Anterior cingulate cortex (tissue), 58 donors: Measurements from ENCODE around the gene FRMPD3.

Experiments
- DNase-seq, 58 donors: peaks; one replicate each; lab custom pipeline; 2025; lab: John Stamatoyannopoulos, UW

Gene FRMPD3

GRCh38 chrX:107477406-107477805 lies 28.0 kb downstream of the FRMPD3 start:
- no peak for DNase-seq

GRCh38 chrX:107480272-107480671 lies 30.8 kb downstream of the FRMPD3 start:
- DNase-seq, result no peak

GRCh38 chrX:107482046-107482445 lies 32.6 kb downstream of the FRMPD3 start:
- DNase-seq, result peak in 1 of 58 donors; percentile 0

GRCh38 chrX:107484002-107484726 lies 34.7 kb downstream of the FRMPD3 start:
- DNase-seq, result no peak

GRCh38 chrX:107485013-107485412 lies 35.6 kb downstream of the FRMPD3 start:
- no peak for DNase-seq

- no peak for DNase-seq
These were observed 43.7 kb downstream of the FRMPD3 start for GRCh38 chrX:107493141-107493540.

- DNase-seq, result no peak
These were observed 47.3 kb downstream of the FRMPD3 start for GRCh38 chrX:107496786-107497185.
